Lower lobe of right lung (tissue), 2 donors: ENCODE results near the gene ATP8B3. TPM values are rescaled to one million over a fixed set of nuclear protein-coding genes. Genes with fewer than 3 reads are reported as not detected.

Source experiments
- ATAC-seq, 2 donors: fragments of 200-7000 bp; cut with Tn5 transposase; one replicate each; pipeline ENCODE4 v1.9.1; 2020 to 2022; ENCODE audit warnings: mild to moderate bottlenecking in 2 of 2, moderate library complexity in 2 of 2
- DNase-seq: peaks from one replicate; pipeline ENCODE4 v3.0.0-alpha.2; 2020
- H3K27ac ChIP-seq: fragments of 200-600 bp; one replicate; pipeline ENCODE4 v1.8.0; 2022
- H3K27me3 ChIP-seq: fragments of 200-600 bp; one replicate; pipeline ENCODE4 v1.8.0; 2022; ENCODE audit warnings: low read depth
- H3K36me3 ChIP-seq: fragments of 200-600 bp; one replicate; pipeline ENCODE4 v1.8.0; 2022; ENCODE audit warnings: mild to moderate bottlenecking
- H3K4me1 ChIP-seq: fragments of 200-600 bp; one replicate; pipeline ENCODE4 v1.8.0; 2022
- H3K4me3 ChIP-seq: fragments of 200-600 bp; one replicate; pipeline ENCODE4 v1.8.0; 2022; ENCODE audit warnings: mild to moderate bottlenecking
- H3K9me3 ChIP-seq: fragments of 200-600 bp; one replicate; pipeline ENCODE4 v1.8.0; 2022
- intact Hi-C: fragments of 100-400 bp; cut with DNase I; formaldehyde crosslinking; loops from one replicate; pipeline ENCODE4 v1.11.0; 2022
- total RNA-seq: library from RNA; stranded (reverse); fragmentation: NEBNext Ultra II Directional; extraction: Animal tissue kit (Norgen Biotek cat#: 25700); gene quantifications from one replicate; pipeline ENCODE4 v1.2.1, GENCODE V29; 2021
- TF ChIP-seq, protein P1 (sequence below): fragments of 200-600 bp; IDR thresholded peaks from one replicate; pipeline ENCODE4 v1.8.0; 2022; ENCODE audit warnings: antibody characterized with exemption, mild to moderate bottlenecking
- donor health status: DM: no; HTN: yes; CAD: no; lungs with severe emphysema.

Gene ATP8B3
- total RNA-seq, 1 donor from 2014 or later, result 2.1 TPM

DNA sequence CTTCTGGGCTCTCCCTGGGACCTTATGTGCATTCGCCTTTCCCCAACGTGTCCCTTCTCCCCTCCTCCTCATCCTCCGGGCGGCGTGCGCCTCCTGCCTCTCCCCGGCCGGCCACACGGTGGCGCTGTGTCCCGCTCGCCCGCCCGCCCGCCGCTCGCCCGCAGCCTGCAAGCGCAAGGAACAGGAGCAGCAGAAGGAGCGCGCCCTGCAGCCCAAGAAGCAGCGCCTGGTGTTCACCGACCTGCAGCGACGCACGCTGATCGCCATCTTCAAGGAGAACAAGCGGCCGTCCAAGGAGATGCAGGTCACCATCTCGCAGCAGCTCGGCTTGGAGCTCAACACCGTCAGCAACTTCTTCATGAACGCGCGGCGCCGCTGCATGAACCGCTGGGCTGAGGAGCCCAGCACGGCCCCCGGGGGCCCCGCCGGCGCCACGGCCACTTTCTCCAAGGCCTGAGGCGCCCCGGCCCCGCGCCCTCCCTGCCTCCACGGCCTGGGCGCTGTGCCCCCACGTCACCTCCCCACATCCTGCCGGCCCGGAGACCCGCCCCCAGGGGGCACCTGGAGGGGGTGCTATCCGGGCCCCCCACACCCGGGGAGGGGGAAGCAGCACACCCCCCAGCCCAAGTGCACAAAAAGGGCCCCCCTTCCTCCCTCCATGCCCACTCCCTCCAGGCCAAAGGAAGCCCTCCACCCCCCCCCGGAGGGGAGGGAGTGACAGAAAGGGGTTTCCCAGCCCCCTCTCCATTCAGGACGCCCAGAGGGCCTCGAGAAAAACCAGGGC lies 36.9 kb downstream of the ATP8B3 start:
- Histone ChIP-seq H3K36me3 (no peaks in the 10 kb centered on the region), H3K4me1 (no peaks in the 10 kb centered on the region), H3K4me3 (no peak overlapping the region), H3K9me3 (peaks cover 12% of the 10 kb centered on the region), H3K27me3 (peaks cover 78% of the 10 kb centered on the region), H3K27ac (no peak overlapping the region)
- intact Hi-C loops, result no loop called here
- TF ChIP-seq, protein P1, sequence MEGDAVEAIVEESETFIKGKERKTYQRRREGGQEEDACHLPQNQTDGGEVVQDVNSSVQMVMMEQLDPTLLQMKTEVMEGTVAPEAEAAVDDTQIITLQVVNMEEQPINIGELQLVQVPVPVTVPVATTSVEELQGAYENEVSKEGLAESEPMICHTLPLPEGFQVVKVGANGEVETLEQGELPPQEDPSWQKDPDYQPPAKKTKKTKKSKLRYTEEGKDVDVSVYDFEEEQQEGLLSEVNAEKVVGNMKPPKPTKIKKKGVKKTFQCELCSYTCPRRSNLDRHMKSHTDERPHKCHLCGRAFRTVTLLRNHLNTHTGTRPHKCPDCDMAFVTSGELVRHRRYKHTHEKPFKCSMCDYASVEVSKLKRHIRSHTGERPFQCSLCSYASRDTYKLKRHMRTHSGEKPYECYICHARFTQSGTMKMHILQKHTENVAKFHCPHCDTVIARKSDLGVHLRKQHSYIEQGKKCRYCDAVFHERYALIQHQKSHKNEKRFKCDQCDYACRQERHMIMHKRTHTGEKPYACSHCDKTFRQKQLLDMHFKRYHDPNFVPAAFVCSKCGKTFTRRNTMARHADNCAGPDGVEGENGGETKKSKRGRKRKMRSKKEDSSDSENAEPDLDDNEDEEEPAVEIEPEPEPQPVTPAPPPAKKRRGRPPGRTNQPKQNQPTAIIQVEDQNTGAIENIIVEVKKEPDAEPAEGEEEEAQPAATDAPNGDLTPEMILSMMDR, result peak; percentile 36
- ATAC-seq, result peak in 1 of 2 donors; percentile 20
- no peak for DNase-seq

DNA sequence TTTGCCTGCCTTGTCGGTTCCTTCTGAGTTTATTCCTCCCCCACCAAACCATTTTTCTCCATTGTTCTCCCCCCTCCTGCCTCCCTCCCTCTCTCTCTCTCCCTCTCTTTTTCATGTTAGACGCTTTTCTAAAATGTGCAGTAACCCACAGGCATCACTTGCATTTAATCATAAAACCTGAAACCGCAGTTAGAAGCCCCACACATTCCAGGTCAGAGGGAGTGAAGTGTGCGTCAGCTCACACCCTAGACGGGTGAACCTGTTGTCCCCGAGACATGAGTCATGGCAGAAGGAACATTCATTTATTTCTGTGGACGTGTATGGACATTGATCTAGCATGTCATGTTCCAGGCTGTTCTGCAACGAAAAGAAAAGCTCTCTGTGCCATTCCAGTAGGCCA lies 38.9 kb downstream of the ATP8B3 start:
- TF ChIP-seq, protein P1, result no peak
- Histone ChIP-seq H3K4me1 (no peaks in the 10 kb centered on the region), H3K27ac (no peak overlapping the region), H3K36me3 (no peaks in the 10 kb centered on the region), H3K4me3 (no peak overlapping the region), H3K9me3 (peaks cover 12% of the 10 kb centered on the region), H3K27me3 (peaks cover 82% of the 10 kb centered on the region)
- ATAC-seq (no peak), DNase-seq (no peak)
- intact Hi-C loops, result no loop called here

DNA sequence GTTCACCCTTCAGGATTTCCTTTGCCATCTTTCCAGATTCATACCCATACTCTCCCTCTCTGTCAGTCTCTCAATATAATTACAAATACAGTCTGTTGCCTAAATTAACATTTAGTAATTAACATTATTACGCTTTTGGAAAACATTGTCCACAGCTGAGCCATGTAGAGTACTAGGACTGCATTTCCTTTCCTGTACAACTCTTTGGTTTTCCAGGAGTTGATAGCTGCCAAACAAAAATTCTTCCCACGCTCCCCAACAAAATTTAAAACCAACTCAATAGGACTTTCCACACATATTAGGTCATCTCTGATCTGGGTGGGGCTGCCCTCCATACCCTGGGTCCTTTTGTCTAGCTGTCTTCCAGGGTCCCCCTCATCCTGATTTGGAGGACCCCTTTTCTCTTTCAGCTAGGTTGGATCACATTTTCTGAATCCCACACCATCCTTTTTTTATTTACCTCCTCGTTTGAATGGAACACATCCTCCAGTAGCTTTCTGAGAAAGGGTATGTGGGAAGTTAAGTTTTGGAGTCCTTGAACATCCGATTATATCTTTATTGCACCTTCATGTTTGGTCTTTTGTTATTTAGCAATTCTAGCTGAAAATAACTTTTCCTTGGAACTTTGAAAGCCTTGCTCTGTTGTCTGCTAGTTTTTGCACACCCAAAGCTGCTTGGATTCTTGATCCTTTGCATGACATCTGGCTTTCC lies 41.1 kb downstream of the ATP8B3 start:
- H3K27me3 ChIP-seq, result peaks cover 84% of the 10 kb centered on the region
- TF ChIP-seq, protein P1, result no peak
- intact Hi-C loops, result no loop called here
- H3K9me3 ChIP-seq, result peaks cover 12% of the 10 kb centered on the region
- ATAC-seq (no peak), DNase-seq (no peak)
- H3K4me1 ChIP-seq, result no peaks in the 10 kb centered on the region
- H3K27ac ChIP-seq, result no peak overlapping the region
- H3K36me3 ChIP-seq, result no peaks in the 10 kb centered on the region
- no peak overlapping the region for H3K4me3 ChIP-seq

DNA sequence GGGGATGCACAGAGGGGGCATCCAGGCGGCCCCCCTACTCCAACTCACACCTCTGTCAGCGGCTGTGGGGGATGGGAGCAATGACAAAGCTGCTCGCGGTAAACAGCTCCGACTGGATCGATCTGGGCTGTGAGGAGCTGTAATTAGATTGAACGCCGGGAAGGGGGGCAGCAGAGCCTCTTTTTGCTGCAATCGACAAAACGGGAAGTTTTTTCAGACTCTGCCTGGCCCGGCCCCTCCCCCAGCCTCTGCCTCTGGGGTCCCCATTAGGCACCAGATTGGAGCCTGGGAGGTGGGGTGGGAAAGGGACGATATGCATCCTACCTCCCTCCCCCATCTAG lies 42.5 kb downstream of the ATP8B3 start:
- Histone ChIP-seq H3K27me3 (peaks cover 84% of the 10 kb centered on the region), H3K27ac (no peak overlapping the region), H3K9me3 (peaks cover 12% of the 10 kb centered on the region), H3K36me3 (no peaks in the 10 kb centered on the region), H3K4me1 (no peaks in the 10 kb centered on the region), H3K4me3 (no peak overlapping the region)
- intact Hi-C loops, result no loop called here
- TF ChIP-seq, protein P1, result no peak
- DNase-seq (no peak), ATAC-seq (no peak)

DNA sequence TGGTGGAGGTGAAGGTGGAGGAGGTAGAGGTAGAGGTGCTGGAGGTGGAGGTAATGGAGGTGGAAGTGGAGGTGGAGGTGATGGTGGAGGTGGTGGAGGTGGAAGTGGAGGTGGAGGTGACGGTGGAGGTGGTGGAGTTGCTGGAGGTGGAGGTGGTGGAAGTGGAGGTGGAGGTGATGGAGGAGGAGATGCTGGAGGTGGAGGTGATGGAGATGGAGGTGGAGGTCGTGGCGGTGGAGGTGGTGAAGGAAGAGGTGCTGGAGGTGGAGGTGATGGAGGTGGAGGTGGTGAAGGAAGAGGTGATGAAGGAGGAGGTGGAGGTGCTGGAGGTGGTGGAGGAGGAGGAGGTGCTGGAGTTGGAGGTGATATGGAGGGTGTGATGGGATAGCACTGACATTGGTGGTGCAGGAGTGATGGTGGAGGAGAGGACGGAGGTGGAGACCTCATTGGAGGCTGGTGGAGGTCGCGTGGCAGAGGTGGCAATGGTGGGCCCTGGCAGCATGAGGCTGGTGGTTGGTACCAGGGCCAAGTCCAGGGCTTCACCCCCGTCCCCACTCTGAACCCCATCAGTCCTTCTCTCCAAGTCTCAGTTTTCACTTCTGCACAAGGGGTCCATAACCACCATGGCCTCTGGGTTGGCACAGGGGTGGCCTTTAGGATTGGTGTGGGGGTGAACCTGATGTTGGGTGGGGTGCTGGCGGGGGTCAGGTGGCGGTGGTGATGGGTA lies 43.0 kb downstream of the ATP8B3 start:
- TF ChIP-seq, protein P1, result no peak
- peaks cover 84% of the 10 kb centered on the region for H3K27me3 ChIP-seq
- intact Hi-C loops, result no loop called here

More for the DNA sequence above, 43.0 kb downstream of the ATP8B3 start:
- no peak for DNase-seq
- H3K27ac ChIP-seq, result no peak overlapping the region
- ATAC-seq, result no peak
- no peaks in the 10 kb centered on the region for H3K4me1 ChIP-seq
- no peak overlapping the region for H3K4me3 ChIP-seq
- H3K9me3 ChIP-seq, result peaks cover 12% of the 10 kb centered on the region
- no peaks in the 10 kb centered on the region for H3K36me3 ChIP-seq
